Ovary (tissue), 10 donors: Measurements from ENCODE around the gene DDT. TPM values are rescaled to one million over a fixed set of nuclear protein-coding genes. Genes with fewer than 3 reads are reported as not detected.
A peak's percentile ranks its signal among the peaks of the same experiment; 100 is the strongest.
"Not testable (repeated sequence)": the region's sequence is repeated elsewhere in the genome, so short reads cannot be mapped to it uniquely, and the experiment has no call there.

Experiments
- DNase-seq, 5 donors: peaks; one replicate each; pipeline ENCODE4 v3.0.0-alpha.2; 2019 to 2020
- H3K27ac ChIP-seq, 2 donors: fragments of 200-600 bp; one replicate each; pipeline versions ENCODE4 v1.5.1 to v1.8.0; 2019 to 2022
- H3K27me3 ChIP-seq: fragments of 200-600 bp; one replicate; pipeline ENCODE4 v1.8.0; 2022
- H3K36me3 ChIP-seq: fragments of 200-600 bp; sonication (generic); one replicate; pipeline ENCODE4 v1.5.1; 2019
- H3K4me1 ChIP-seq: one replicate; pipeline ENCODE4 v1.8.1; 2013; ENCODE audit warnings: mild to moderate bottlenecking, moderate library complexity; ENCODE audit not compliant: insufficient read depth
- H3K4me3 ChIP-seq: fragments of 200-600 bp; sonication (generic); one replicate; pipeline ENCODE4 v1.5.1; 2017
- H3K9me3 ChIP-seq, 2 donors: fragments of 200-600 bp in 1 of 2; sonication (generic) in 1 of 2; one replicate each; pipeline versions ENCODE4 v1.5.1 to v1.8.1; 2013 to 2019; ENCODE audit warnings: mild to moderate bottlenecking in 1 of 2, moderate library complexity in 1 of 2
- CTCF ChIP-seq, 3 donors: fragments of 450-650 bp in 2 of 3; fragments of 200-600 bp in 1 of 3; IDR thresholded peaks; one replicate each; pipeline versions ENCODE4 v1.5.1 to v1.8.0; 2016 to 2022; ENCODE audit warnings: antibody characterized with exemption in 3 of 3, mild to moderate bottlenecking in 1 of 3
- EP300 ChIP-seq: sonication (generic); formaldehyde crosslinking; IDR thresholded peaks from one replicate; pipeline ENCODE4 v1.6.1; 2017; ENCODE audit warnings: antibody characterized with exemption
- POLR2A ChIP-seq: fragments of 450-650 bp; IDR thresholded peaks from one replicate; pipeline ENCODE4 v1.6.1; 2017; ENCODE audit warnings: antibody characterized with exemption, mild to moderate bottlenecking, moderate library complexity
- WGBS, 3 donors: extraction: QIAGEN DNeasy Blood & Tissue Kit in 1 of 3; methylation state at CpG; one replicate each; pipeline versions ENCODE4 v1.1.5 to v1.1.7; 2013 to 2017; 5-methylcytosine and 5-hydroxymethylcytosine counted together
- intact Hi-C, 4 donors: fragments of 100-400 bp; cut with DNase I; formaldehyde crosslinking; loops; one replicate each; pipeline versions ENCODE4 v1.11.0 to v1.15.1; 2022 to 2023
- long read RNA-seq, 3 donors: library from polyadenylated mRNA in 2 of 3; unstranded in 2 of 3; transcript quantifications; one replicate each; pipeline ENCODE4 v2.0.0 and lab custom pipeline, GENCODE V29; 2021 to 2026
- polyA plus RNA-seq, 2 donors: library from polyadenylated mRNA; stranded (reverse); fragments of 200-250 nt in 1 of 2; fragments of 350-450 nt in 1 of 2; fragmentation: Illumina TruSeq in 1 of 2; extraction: RNeasy Lipid Tissue Mini Kit (QIAGEN cat#74804) in 1 of 2; gene quantifications; one replicate each; pipeline ENCODE4 v1.2.3, GENCODE V29; 2013 to 2014
- total RNA-seq, 7 donors: library from RNA; depleted of rRNA in 2 of 7; stranded (reverse); fragments of >200 nt in 2 of 7; fragmentation: NEBNext Ultra II Directional in 3 of 7; extraction: Animal tissue kit (Norgen Biotek cat#: 25700) in 3 of 7; gene quantifications; one replicate each; pipeline versions ENCODE4 v1.1.0 to v1.2.4, GENCODE V29; 2016 to 2023
- donor health status: DM: no; HTN: no; CAD: no; lungs with moderate emphysema.
- donor health status: DM: no; HTN: no; CAD: no.
- donor health status: Bipolar disorder and iron deficiency.
- donor health status: DM: yes; HTN: yes; CAD: no.
- donor health status: DM: no; HTN: no; CAD: no.
- donor health status: DM: yes; HTN: yes; CAD: no.

DDT gene
- total RNA-seq (100 to 1,000 TPM in 3 of 7 donors, 10 to 100 TPM in 4; 73.5 to 115 (median 90.0) TPM), polyA plus RNA-seq (100 to 1,000 TPM in 1 of 2 donors, 10 to 100 TPM in 1; 34.6 to 236 TPM)
- long read RNA-seq, donor 1, transcript DDT-206 (2 exons, 1,048 nt), result major isoform, 7 of 20 reads
- long read RNA-seq, donor 1, transcript DDT-202 (3 exons, 713 nt), result minor isoform, 6 of 20 reads
- long read RNA-seq, donor 1, partial matches to known transcripts, result 0 of 20 reads
- long read RNA-seq, donor 1, other reads (novel, unspliced or antisense), result 7 of 20 reads
- long read RNA-seq, donor 2, transcript DDT-202 (3 exons, 713 nt), result major isoform, 38 of 39 reads
- long read RNA-seq, donor 2, partial matches to known transcripts, result 0 of 39 reads
- long read RNA-seq, donor 2, other reads (novel, unspliced or antisense), result 0 of 39 reads
- long read RNA-seq, donor 3, transcript DDT-202 (3 exons, 713 nt), result major isoform, 16 of 163 reads
- long read RNA-seq, donor 3, partial matches to known transcripts, result 0 of 163 reads
- long read RNA-seq, donor 3, other reads (novel, unspliced or antisense), result 146 of 163 reads

- intact Hi-C loops, result loop anchor here in 2 of 4 donors (5.0 kb wide), 2 partner anchors 42 to 47 kb away; no protein-coding TSS in a partner anchor
Observed at GRCh38 chr22:23974345-23974744, at the start of gene DDT. Gene DDT, minus strand, starts transcription at chr22:23974441. Its CDS starts 27 bp downstream, at chr22:23974414.

GRCh38 chr22:24023204-24023789 lies 49.1 kb upstream of the DDT start:
- Histone ChIP-seq H3K4me3 (no peak overlapping the region), H3K9me3 (no peaks in the 10 kb centered on the region), H3K36me3 (no peaks in the 10 kb centered on the region), H3K27me3 (no peaks in the 10 kb centered on the region), H3K27ac (no peak overlapping the region), H3K4me1 (no peaks in the 10 kb centered on the region)
- DNase-seq, result no peak
- TF ChIP-seq POLR2A (no peak), EP300 (no peak), CTCF (IDR thresholded peaks at IDR 0.05) (no peak)
- intact Hi-C loops, result no loop called here

More at GRCh38 chr22:23974345-23974744, at the start of gene DDT:
- not testable (repeated sequence) for DNase-seq, H3K4me3 ChIP-seq, H3K27ac ChIP-seq, H3K27me3 ChIP-seq, H3K4me1 ChIP-seq, H3K9me3 ChIP-seq, H3K36me3 ChIP-seq
- no CpG with 5 or more reads among the region's 29 CpGs for WGBS, 3 donors

GRCh38 chr22:24021304-24021703 lies 47.1 kb upstream of the DDT start:
- Histone ChIP-seq H3K9me3 (no peaks in the 10 kb centered on the region), H3K4me3 (no peak overlapping the region), H3K27me3 (no peaks in the 10 kb centered on the region), H3K36me3 (no peaks in the 10 kb centered on the region), H3K27ac (no peak overlapping the region), H3K4me1 (no peaks in the 10 kb centered on the region)
- DNase-seq, result no peak
- intact Hi-C loops, result no loop called here
- 97 to 99% (median 98%) methylated on average over 3 of the region's 3 CpGs for WGBS, 3 donors
- TF ChIP-seq CTCF (IDR thresholded peaks at IDR 0.05) (no peak), EP300 (no peak), POLR2A (no peak)

- no peak overlapping the region for H3K27ac ChIP-seq
- TF ChIP-seq EP300 (no peak), CTCF (IDR thresholded peaks at IDR 0.05) (no peak), POLR2A (no peak)
- no peaks in the 10 kb centered on the region for H3K9me3 ChIP-seq
- H3K4me1 ChIP-seq, result peaks cover 1% of the 10 kb centered on the region
- 89 to 98% (median 95%) methylated on average over 1 of the region's 1 CpG for WGBS, 3 donors
- H3K27me3 ChIP-seq, result no peaks in the 10 kb centered on the region
- intact Hi-C loops, result no loop called here
- no peaks in the 10 kb centered on the region for H3K36me3 ChIP-seq
- H3K4me3 ChIP-seq, result no peak overlapping the region
- DNase-seq, result no peak
Observed at GRCh38 chr22:24016156-24016555, 41.9 kb upstream of the DDT start.

GRCh38 chr22:24011735-24012068 lies 37.5 kb upstream of the DDT start:
- H3K4me3 ChIP-seq, result peak overlapping the region; percentile 95
- peak overlapping the region in 1 of 2 donors; percentile 59 for H3K27ac ChIP-seq
- H3K4me1 ChIP-seq, result peaks cover 1% of the 10 kb centered on the region
- H3K9me3 ChIP-seq, result no peaks in the 10 kb centered on the region
- intact Hi-C loops, result no loop called here
- H3K36me3 ChIP-seq, result no peaks in the 10 kb centered on the region
- WGBS, 3 donors, result 0 to 1% (median 0%) methylated on average over 10 of the region's 10 CpGs
- H3K27me3 ChIP-seq, result no peaks in the 10 kb centered on the region
- TF ChIP-seq CTCF (IDR thresholded peaks at IDR 0.05), result no peak
- no peak for DNase-seq
